ENCODE results near the gene PPP1R26. TPM values are rescaled to one million over a fixed set of nuclear protein-coding genes. Genes with fewer than 3 reads are reported as not detected.

PPP1R26 gene
- total RNA-seq, 1 donor from 2014 or later, result 23.0 TPM

DNA sequence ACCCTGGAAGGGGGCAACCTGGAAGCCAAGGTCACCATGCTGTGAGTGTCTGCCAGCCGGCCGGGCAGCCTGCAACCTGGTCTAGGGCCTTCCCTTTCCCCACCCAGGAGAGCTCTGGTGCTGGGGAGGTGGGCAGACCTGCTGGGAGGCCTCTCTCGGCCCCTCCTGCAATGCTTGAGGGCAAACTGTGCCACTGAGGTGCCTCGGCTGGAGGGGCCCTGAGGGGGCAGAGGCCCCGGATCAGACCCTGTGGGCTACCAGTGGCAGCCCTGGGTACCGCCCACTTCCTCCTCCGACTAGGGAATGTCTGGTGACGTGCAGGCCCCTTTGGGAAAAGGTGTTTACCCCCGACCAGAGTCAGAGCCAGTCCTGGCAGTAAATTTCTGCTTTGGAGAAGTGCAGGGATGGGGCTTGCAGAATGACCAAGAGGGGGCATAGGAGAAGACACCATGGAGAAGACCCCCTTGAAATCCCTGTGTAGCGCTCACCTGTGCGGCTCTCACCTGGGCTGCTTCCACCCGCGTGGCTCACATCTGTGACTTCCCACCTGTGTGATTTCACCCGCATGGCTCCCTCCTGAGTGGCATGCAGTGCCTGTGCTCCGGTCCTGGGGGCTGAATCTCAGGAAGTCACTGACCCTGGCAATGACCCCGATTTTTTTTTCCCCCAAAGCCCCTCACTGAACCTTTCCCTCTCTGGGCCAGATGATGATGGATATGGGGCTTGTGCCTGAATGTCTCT lies 42.7 kb downstream of the PPP1R26 start:
- H3K36me3 Mint-ChIP-seq, result no peaks in the 10 kb centered on the region
- no peak overlapping the region for H3K4me2 ChIP-seq
- peaks cover 3% of the 10 kb centered on the region for H3K4me1 Mint-ChIP-seq
- no peaks in the 10 kb centered on the region for H3K9me3 ChIP-seq (ENCODE audit: low read depth)
- H3K9ac ChIP-seq, result no peak overlapping the region
- H2AFZ ChIP-seq (replicated peaks), result no peak overlapping the region
- no peak overlapping the region for H3K4me3 Mint-ChIP-seq
- H3K9me3 Mint-ChIP-seq, result no peaks in the 10 kb centered on the region
- TF ChIP-seq EZH2 (IDR thresholded peaks at IDR 0.05) (no peak), EZH2phosphoT487 (IDR thresholded peaks at IDR 0.05) (no peak)
- TF ChIP-seq, protein P1, sequence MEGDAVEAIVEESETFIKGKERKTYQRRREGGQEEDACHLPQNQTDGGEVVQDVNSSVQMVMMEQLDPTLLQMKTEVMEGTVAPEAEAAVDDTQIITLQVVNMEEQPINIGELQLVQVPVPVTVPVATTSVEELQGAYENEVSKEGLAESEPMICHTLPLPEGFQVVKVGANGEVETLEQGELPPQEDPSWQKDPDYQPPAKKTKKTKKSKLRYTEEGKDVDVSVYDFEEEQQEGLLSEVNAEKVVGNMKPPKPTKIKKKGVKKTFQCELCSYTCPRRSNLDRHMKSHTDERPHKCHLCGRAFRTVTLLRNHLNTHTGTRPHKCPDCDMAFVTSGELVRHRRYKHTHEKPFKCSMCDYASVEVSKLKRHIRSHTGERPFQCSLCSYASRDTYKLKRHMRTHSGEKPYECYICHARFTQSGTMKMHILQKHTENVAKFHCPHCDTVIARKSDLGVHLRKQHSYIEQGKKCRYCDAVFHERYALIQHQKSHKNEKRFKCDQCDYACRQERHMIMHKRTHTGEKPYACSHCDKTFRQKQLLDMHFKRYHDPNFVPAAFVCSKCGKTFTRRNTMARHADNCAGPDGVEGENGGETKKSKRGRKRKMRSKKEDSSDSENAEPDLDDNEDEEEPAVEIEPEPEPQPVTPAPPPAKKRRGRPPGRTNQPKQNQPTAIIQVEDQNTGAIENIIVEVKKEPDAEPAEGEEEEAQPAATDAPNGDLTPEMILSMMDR (IDR thresholded peaks at IDR 0.05), result no peak
- no peak for DNase-seq (ENCODE audit: low spot score)
- H4K20me1 ChIP-seq (ENCODE audit: low read depth), result no peaks in the 10 kb centered on the region
- no peaks in the 10 kb centered on the region for H3K36me3 ChIP-seq
- H3K27me3 Mint-ChIP-seq (ENCODE audit: insufficient read depth, low read depth), result peaks cover 5% of the 10 kb centered on the region
- H3K27me3 ChIP-seq, result no peaks in the 10 kb centered on the region
- H3K4me1 ChIP-seq, result no peaks in the 10 kb centered on the region
- no peak overlapping the region for H3K27ac ChIP-seq
- H3K4me3 ChIP-seq, result no peak overlapping the region
- no peaks in the 10 kb centered on the region for H3F3A ChIP-seq (ENCODE audit: low read depth)
- no peak overlapping the region for H3K27ac Mint-ChIP-seq
- H3K79me2 ChIP-seq (ENCODE audit: low read depth), result no peaks in the 10 kb centered on the region

DNA sequence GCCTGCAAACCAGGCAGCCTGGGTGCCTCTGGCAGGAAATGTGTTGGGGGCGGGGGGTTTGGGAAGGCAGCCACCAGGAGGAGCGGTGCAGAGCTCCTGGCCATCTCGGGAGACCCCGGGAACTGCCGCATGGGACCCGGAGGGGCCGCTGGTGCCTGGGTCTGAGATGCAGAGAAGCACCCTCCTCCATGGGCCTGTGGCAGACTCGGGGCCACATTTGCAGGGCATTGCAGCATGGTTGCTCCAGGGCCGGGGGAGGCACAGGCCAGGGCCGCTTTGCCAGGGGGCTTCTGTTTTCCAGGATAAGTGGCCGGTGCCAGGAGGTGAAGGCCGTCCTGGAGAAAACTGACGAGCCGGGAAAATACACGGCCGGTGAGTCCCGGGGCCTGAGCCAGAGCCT lies 43.3 kb downstream of the PPP1R26 start:
- DNase-seq (ENCODE audit: low spot score), result no peak
- TF ChIP-seq EZH2phosphoT487 (IDR thresholded peaks at IDR 0.05), result no peak
- TF ChIP-seq, protein P1 (IDR thresholded peaks at IDR 0.05), result no peak
- TF ChIP-seq EZH2 (IDR thresholded peaks at IDR 0.05), result no peak
- Histone ChIP-seq H4K20me1 (ENCODE audit: low read depth) (no peaks in the 10 kb centered on the region), H3K4me2 (no peak overlapping the region), H3K36me3 (no peaks in the 10 kb centered on the region), H3K27me3 (no peaks in the 10 kb centered on the region), H3K27ac (no peak overlapping the region), H3K79me2 (ENCODE audit: low read depth) (no peaks in the 10 kb centered on the region), H3K4me3 (no peak overlapping the region), H3K9me3 (ENCODE audit: low read depth) (no peaks in the 10 kb centered on the region), H3K9ac (no peak overlapping the region), H3F3A (ENCODE audit: low read depth) (no peaks in the 10 kb centered on the region), H3K4me1 (no peaks in the 10 kb centered on the region), H2AFZ (replicated peaks) (no peak overlapping the region)
- peaks cover 3% of the 10 kb centered on the region for H3K4me1 Mint-ChIP-seq
- H3K9me3 Mint-ChIP-seq, result no peaks in the 10 kb centered on the region
- peaks cover 5% of the 10 kb centered on the region for H3K27me3 Mint-ChIP-seq (ENCODE audit: insufficient read depth, low read depth)
- no peak overlapping the region for H3K4me3 Mint-ChIP-seq
- no peak overlapping the region for H3K27ac Mint-ChIP-seq
- H3K36me3 Mint-ChIP-seq, result no peaks in the 10 kb centered on the region

DNA sequence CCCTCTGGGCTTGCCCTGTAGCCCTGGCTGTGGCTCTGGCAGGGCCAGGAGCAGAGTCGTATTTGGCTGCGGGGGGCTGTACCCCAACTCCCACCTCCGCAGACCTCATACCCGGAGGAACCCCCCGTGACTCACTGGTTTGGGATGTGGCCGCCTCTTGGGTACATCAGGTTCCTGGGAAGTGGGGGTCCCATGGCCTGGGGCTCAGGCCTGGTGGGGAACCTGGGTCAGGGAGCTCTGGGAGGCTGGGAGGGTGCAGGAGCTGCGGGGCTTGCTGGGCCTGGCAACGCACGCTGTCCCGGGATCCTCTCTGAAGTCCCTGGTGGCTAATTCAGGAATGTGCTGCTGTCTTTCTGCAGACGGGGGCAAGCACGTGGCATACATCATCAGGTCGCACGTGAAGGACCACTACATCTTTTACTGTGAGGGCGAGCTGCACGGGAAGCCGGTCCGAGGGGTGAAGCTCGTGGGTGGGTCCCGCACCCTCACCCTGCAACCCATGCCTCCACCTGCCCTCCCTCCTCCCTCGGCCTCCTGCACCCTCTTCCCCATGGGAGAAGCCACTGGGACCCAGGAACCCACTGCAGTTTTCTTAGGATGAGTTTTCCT lies 44.0 kb downstream of the PPP1R26 start:
- no peak overlapping the region for H3K4me3 Mint-ChIP-seq
- Histone ChIP-seq H3K27me3 (no peaks in the 10 kb centered on the region), H3K4me1 (no peaks in the 10 kb centered on the region), H3K9me3 (ENCODE audit: low read depth) (no peaks in the 10 kb centered on the region), H3K9ac (no peak overlapping the region), H3K4me2 (no peak overlapping the region), H3K79me2 (ENCODE audit: low read depth) (no peaks in the 10 kb centered on the region), H3F3A (ENCODE audit: low read depth) (no peaks in the 10 kb centered on the region), H2AFZ (replicated peaks) (no peak overlapping the region), H4K20me1 (ENCODE audit: low read depth) (no peaks in the 10 kb centered on the region), H3K27ac (no peak overlapping the region), H3K4me3 (no peak overlapping the region), H3K36me3 (no peaks in the 10 kb centered on the region)
- TF ChIP-seq, protein P1 (IDR thresholded peaks at IDR 0.05), result no peak
- TF ChIP-seq EZH2 (IDR thresholded peaks at IDR 0.05) (no peak), EZH2phosphoT487 (IDR thresholded peaks at IDR 0.05) (no peak)
- peaks cover 5% of the 10 kb centered on the region for H3K27me3 Mint-ChIP-seq (ENCODE audit: insufficient read depth, low read depth)
- peaks cover 3% of the 10 kb centered on the region for H3K4me1 Mint-ChIP-seq
- H3K27ac Mint-ChIP-seq, result no peak overlapping the region
- H3K9me3 Mint-ChIP-seq, result no peaks in the 10 kb centered on the region
- H3K36me3 Mint-ChIP-seq, result no peaks in the 10 kb centered on the region
- no peak for DNase-seq (ENCODE audit: low spot score)
